ENCODE measurements around the gene BANF2. TPM values are rescaled to one million over a fixed set of nuclear protein-coding genes. Genes with fewer than 3 reads are reported as not detected.
"Not testable (repeated sequence)": the region's sequence is repeated elsewhere in the genome, so short reads cannot be mapped to it uniquely, and the experiment has no call there.

BANF2 gene
- total and polyA plus RNA-seq, 12 donors: not detected

GRCh38 chr20:17655865-17656479 is 43.8 kb upstream of the BANF2 start:
- Histone ChIP-seq H3K36me3 (peaks cover 0 to 73% (median 12%) of the 10 kb centered on the region in 9 donors), H3K27ac (no peak overlapping the region), H3K4me3 (no peak overlapping the region), H3K27me3 (no peaks in the 10 kb centered on the region), H3K9me3 (peaks cover 0 to 8% (median 0%) of the 10 kb centered on the region in 11 donors), H3K4me1 (peaks cover 3 to 50% (median 30%) of the 10 kb centered on the region in 9 donors)
- intact Hi-C loops (cut with DNase I): loop anchor here in 1 of 10 donors (5.0 kb wide), 1 partner anchor 241 kb away; no protein-coding TSS in a partner anchor
- ATAC-seq (no peak), DNase-seq (no peak)
- no peak for TF ChIP-seq CTCF (IDR thresholded peaks at IDR 0.05)
- 84 to 86% methylated on average over 11 of the region's 11 CpGs for WGBS, 2 donors

- DNase-seq (no peak), ATAC-seq (peak in 3 of 8 donors; percentile 37 to 55 (median 45))
- H3K36me3 ChIP-seq: peaks cover 0 to 69% (median 12%) of the 10 kb centered on the region in 9 donors
- no peak overlapping the region for H3K27ac ChIP-seq
- H3K27me3 ChIP-seq: no peaks in the 10 kb centered on the region
- intact Hi-C loops (cut with DNase I): loop anchor here in 1 of 10 donors (5.0 kb wide), 1 partner anchor 240 kb away; no protein-coding TSS in a partner anchor
- peaks cover 0 to 8% (median 0%) of the 10 kb centered on the region in 11 donors for H3K9me3 ChIP-seq
- WGBS, 2 donors: 65 to 74% methylated on average over 9 of the region's 9 CpGs
- peaks cover 8 to 50% (median 30%) of the 10 kb centered on the region in 9 donors for H3K4me1 ChIP-seq
- no peak overlapping the region for H3K4me3 ChIP-seq
- no peak for TF ChIP-seq CTCF (IDR thresholded peaks at IDR 0.05)
Observed at GRCh38 chr20:17657079-17657825, 42.5 kb upstream of the BANF2 start.

- Histone ChIP-seq H3K4me1 (peaks cover 8 to 55% (median 35%) of the 10 kb centered on the region in 9 donors), H3K36me3 (peaks cover 0 to 62% (median 12%) of the 10 kb centered on the region in 9 donors), H3K27ac (no peak overlapping the region), H3K9me3 (peaks cover 0 to 8% (median 0%) of the 10 kb centered on the region in 11 donors), H3K27me3 (no peaks in the 10 kb centered on the region), H3K4me3 (no peak overlapping the region)
- intact Hi-C loops (cut with DNase I): loop anchor here in 1 of 10 donors (5.0 kb wide), 1 partner anchor 239 kb away; no protein-coding TSS in a partner anchor
- no peak for DNase-seq
- no peak for TF ChIP-seq CTCF (IDR thresholded peaks at IDR 0.05)
- no peak for ATAC-seq
- 93 to 94% methylated on average over 9 of the region's 9 CpGs for WGBS, 2 donors
Observed at GRCh38 chr20:17657898-17658647, 41.7 kb upstream of the BANF2 start.

- ATAC-seq: no peak
- peaks cover 8 to 61% (median 36%) of the 10 kb centered on the region in 9 donors for H3K4me1 ChIP-seq
- no peaks in the 10 kb centered on the region for H3K27me3 ChIP-seq
- H3K9me3 ChIP-seq: peaks cover 0 to 8% (median 0%) of the 10 kb centered on the region in 11 donors
- H3K4me3 ChIP-seq: no peak overlapping the region
- intact Hi-C loops (cut with DNase I): loop anchor here in 1 of 10 donors (5.0 kb wide), 1 partner anchor 239 kb away; no protein-coding TSS in a partner anchor
- DNase-seq: no peak
- WGBS, 2 donors: 97 to 98% methylated on average over 2 of the region's 2 CpGs
- no peak for TF ChIP-seq CTCF (IDR thresholded peaks at IDR 0.05)
- peaks cover 0 to 58% (median 12%) of the 10 kb centered on the region in 9 donors for H3K36me3 ChIP-seq
- no peak overlapping the region for H3K27ac ChIP-seq
Observed at GRCh38 chr20:17658648-17658993, 41.1 kb upstream of the BANF2 start.

GRCh38 chr20:17659344-17659743 is 40.4 kb upstream of the BANF2 start:
- 100% methylated on average over 6 to 7 of the region's 7 CpGs for WGBS, 2 donors
- Histone ChIP-seq H3K27ac (peak overlapping the region in 1 of 10 donors; percentile 10), H3K36me3 (peaks cover 0 to 56% (median 12%) of the 10 kb centered on the region in 9 donors), H3K4me1 (peaks cover 8 to 64% (median 39%) of the 10 kb centered on the region in 9 donors)
- not testable (repeated sequence) for ATAC-seq, H3K27me3 ChIP-seq, H3K4me3 ChIP-seq, DNase-seq, H3K9me3 ChIP-seq
- intact Hi-C loops (cut with DNase I): loop anchor here in 1 of 10 donors (5.0 kb wide), 1 partner anchor 238 kb away; no protein-coding TSS in a partner anchor
